IgD-negative memory B cell (primary cell): ENCODE measurements around the gene COL6A6. TPM values are rescaled to one million over a fixed set of nuclear protein-coding genes. Genes with fewer than 3 reads are reported as not detected.
A peak's percentile ranks its signal among the peaks of the same experiment; 100 is the strongest.
"Not testable (repeated sequence)": the region's sequence is repeated elsewhere in the genome, so short reads cannot be mapped to it uniquely, and the experiment has no call there.

Experiments used
- H3K27ac Mint-ChIP-seq, 3 donors: one replicate each; pipeline ENCODE4 v1.8.0; 2020 to 2022; ENCODE audit warnings: mild to moderate bottlenecking in 3 of 3, mixed read lengths in 3 of 3, moderate library complexity in 1 of 3
- H3K27me3 Mint-ChIP-seq: one replicate; pipeline ENCODE4 v1.8.0; 2021; ENCODE audit warnings: mixed read lengths
- H3K36me3 Mint-ChIP-seq: one replicate; pipeline ENCODE4 v1.8.0; 2020; ENCODE audit warnings: mild to moderate bottlenecking, mixed read lengths
- H3K4me1 Mint-ChIP-seq, 3 donors: one replicate each; pipeline ENCODE4 v1.8.0; 2020 to 2022; ENCODE audit warnings: mixed read lengths in 3 of 3, mild to moderate bottlenecking in 1 of 3
- H3K4me3 Mint-ChIP-seq, 4 donors: one replicate each; pipeline ENCODE4 v1.8.0; 2020 to 2022; ENCODE audit warnings: mild to moderate bottlenecking in 4 of 4, mixed read lengths in 4 of 4, moderate library complexity in 3 of 4
- H3K9me3 Mint-ChIP-seq, 3 donors: one replicate each; pipeline ENCODE4 v1.8.0; 2020 to 2021; ENCODE audit warnings: mixed read lengths in 3 of 3, mild to moderate bottlenecking in 1 of 3
- polyA plus RNA-seq: library from polyadenylated mRNA; unstranded; fragments of 300-500 nt; fragmentation: Illumina TruSeq; gene quantifications from one replicate; pipeline ENCODE4 v1.2.3, GENCODE V29; 2021

COL6A6 gene
- polyA plus RNA-seq, 1 donor from 2014 or later: not detected

DNA sequence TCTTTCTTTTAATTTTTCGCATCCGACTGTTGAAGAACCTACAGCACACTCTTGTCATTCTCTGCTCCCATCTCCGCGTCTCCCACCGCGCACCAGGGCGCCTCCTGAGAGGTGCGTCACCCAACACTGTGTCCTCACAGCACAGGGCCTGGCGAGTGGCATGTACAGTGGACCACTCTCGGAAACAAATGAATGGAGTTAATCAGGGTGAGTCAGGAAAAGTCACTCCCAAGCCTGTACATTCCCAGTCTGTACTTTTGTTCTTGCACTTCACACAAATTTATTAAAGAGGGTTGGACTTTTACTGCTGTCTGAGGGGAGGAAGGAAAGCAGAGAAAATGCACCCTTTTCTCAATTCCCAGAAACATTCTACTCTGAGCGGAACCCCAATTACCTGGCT is 625 bp downstream of the COL6A6 start:
- H3K27me3 Mint-ChIP-seq: peaks cover 33% of the 10 kb centered on the region
- H3K27ac Mint-ChIP-seq: no peak overlapping the region
- peaks cover 1% of the 10 kb centered on the region for H3K36me3 Mint-ChIP-seq
- H3K9me3 Mint-ChIP-seq: peaks cover 0 to 6% (median 0%) of the 10 kb centered on the region in 3 donors
- no peak overlapping the region for H3K4me3 Mint-ChIP-seq
- H3K4me1 Mint-ChIP-seq: no peaks in the 10 kb centered on the region

GRCh38 chr3:130519754-130520153 is 2.8 kb downstream of the COL6A6 start:
- Mint-ChIP-seq H3K36me3 (peaks cover 3% of the 10 kb centered on the region), H3K4me1 (no peaks in the 10 kb centered on the region)

GRCh38 chr3:130522399-130522798 is 5.4 kb downstream of the COL6A6 start:
- H3K27me3 Mint-ChIP-seq: peaks cover 16% of the 10 kb centered on the region
- peaks cover 0 to 7% (median 0%) of the 10 kb centered on the region in 3 donors for H3K9me3 Mint-ChIP-seq
- peaks cover 2% of the 10 kb centered on the region for H3K36me3 Mint-ChIP-seq
- no peaks in the 10 kb centered on the region for H3K4me1 Mint-ChIP-seq
- peak overlapping the region in 1 of 3 donors; percentile 36 for H3K27ac Mint-ChIP-seq
- no peak overlapping the region for H3K4me3 Mint-ChIP-seq

More at GRCh38 chr3:130519754-130520153, 2.8 kb downstream of the COL6A6 start:
- peaks cover 31% of the 10 kb centered on the region for H3K27me3 Mint-ChIP-seq
- H3K9me3 Mint-ChIP-seq: peaks cover 0 to 10% (median 0%) of the 10 kb centered on the region in 3 donors
- H3K4me3 Mint-ChIP-seq: no peak overlapping the region
- no peak overlapping the region for H3K27ac Mint-ChIP-seq

DNA sequence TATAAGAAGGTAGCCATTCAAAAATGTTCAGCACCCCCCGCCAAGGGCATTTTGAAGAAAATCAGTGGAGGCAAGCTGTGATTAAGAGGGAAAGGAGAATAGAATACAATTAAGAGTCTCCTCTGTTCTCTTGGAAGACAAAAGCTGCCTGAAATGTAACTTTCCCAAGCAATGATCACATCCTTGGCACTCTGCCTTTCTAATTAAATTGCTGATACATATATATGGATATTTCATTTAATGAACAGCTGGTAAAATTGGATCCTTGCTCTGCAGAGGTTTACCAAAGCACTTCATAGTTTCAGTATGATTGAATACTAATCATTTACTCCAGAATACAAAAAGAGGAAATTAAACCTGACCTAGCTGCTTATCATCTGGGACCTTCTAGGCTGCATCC is 10.4 kb downstream of the COL6A6 start:
- Mint-ChIP-seq H3K36me3 (peaks cover 2% of the 10 kb centered on the region), H3K27me3 (peaks cover 3% of the 10 kb centered on the region), H3K27ac (no peak overlapping the region), H3K4me1 (peaks cover 9 to 12% (median 9%) of the 10 kb centered on the region in 3 donors), H3K4me3 (no peak overlapping the region), H3K9me3 (peaks cover 0 to 7% (median 0%) of the 10 kb centered on the region in 3 donors)

- no peak overlapping the region for H3K27ac Mint-ChIP-seq
- peaks cover 0 to 4% (median 0%) of the 10 kb centered on the region in 3 donors for H3K9me3 Mint-ChIP-seq
- no peak overlapping the region for H3K4me3 Mint-ChIP-seq
- H3K4me1 Mint-ChIP-seq: peaks cover 9 to 12% (median 9%) of the 10 kb centered on the region in 3 donors
- H3K36me3 Mint-ChIP-seq: peaks cover 2% of the 10 kb centered on the region
- H3K27me3 Mint-ChIP-seq: peaks cover 3% of the 10 kb centered on the region
These were observed 11.1 kb downstream of the COL6A6 start for GRCh38 chr3:130528120-130528519.

- Mint-ChIP-seq H3K27ac (peak overlapping the region in 1 of 3 donors; percentile 15), H3K27me3 (peaks cover 1% of the 10 kb centered on the region), H3K36me3 (no peaks in the 10 kb centered on the region), H3K4me3 (peak overlapping the region in 1 of 4 donors; percentile 67), H3K9me3 (peaks cover 0 to 6% (median 0%) of the 10 kb centered on the region in 3 donors), H3K4me1 (peaks cover 9 to 12% (median 9%) of the 10 kb centered on the region in 3 donors)
These were observed 12.7 kb downstream of the COL6A6 start for GRCh38 chr3:130529486-130530215.

DNA sequence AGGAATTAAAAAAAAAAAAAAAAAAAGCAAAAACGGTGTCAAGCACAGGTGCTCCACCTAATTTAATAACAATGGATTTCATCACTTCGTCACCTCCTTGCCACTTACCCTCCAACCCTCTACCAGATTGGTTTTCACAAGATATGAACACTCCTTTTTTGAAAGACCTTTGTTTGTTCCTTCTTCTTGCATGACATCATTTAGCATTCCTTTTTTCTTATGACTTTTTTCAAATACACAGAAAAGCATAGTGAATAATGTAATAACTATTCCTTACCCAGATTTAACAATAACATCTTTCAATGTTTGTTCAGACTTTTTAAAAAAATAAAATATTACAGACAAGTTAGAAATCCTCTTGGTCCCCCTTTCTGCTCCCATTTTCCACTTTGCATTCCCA is 16.3 kb downstream of the COL6A6 start:
- Mint-ChIP-seq H3K4me1 (peaks cover 6 to 9% (median 9%) of the 10 kb centered on the region in 3 donors), H3K36me3 (no peaks in the 10 kb centered on the region), H3K27me3 (peaks cover 5% of the 10 kb centered on the region)

DNA sequence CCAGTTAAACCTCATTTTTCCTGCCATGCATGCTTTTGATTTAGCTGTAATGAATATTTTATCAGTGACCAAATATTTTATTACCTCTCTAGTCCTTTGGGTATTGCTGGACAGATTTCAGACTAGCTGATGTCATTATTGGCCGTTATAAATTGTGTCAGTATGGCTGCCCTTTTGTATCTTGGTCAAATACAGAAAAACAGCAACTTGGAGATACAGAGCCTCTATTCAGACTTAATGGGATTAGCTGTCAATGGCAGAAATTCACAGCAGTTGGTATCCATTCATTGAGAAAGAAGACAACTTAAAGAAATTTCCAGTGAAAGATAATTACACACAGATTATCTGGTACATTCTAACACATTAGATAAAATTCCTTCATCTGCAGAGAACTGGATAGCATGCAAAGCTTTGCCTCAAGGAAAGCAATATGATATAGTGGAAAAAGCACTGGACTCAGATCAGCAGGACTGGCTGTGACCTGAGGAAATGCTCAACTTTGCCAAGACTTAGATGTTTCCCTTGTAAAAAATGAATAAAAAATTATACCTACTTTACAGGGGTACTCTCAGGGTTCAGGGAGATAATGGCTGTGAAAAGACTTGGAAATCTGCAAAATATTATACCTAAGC is 20.8 kb downstream of the COL6A6 start:
- H3K4me3 Mint-ChIP-seq: no peak overlapping the region
- H3K27ac Mint-ChIP-seq: no peak overlapping the region
- peaks cover 7% of the 10 kb centered on the region for H3K27me3 Mint-ChIP-seq
- H3K36me3 Mint-ChIP-seq: no peaks in the 10 kb centered on the region
- no peaks in the 10 kb centered on the region for H3K4me1 Mint-ChIP-seq
- H3K9me3 Mint-ChIP-seq: peaks cover 0 to 7% (median 2%) of the 10 kb centered on the region in 3 donors

More for the DNA sequence above, 16.3 kb downstream of the COL6A6 start:
- Mint-ChIP-seq H3K9me3 (peaks cover 0 to 2% (median 2%) of the 10 kb centered on the region in 3 donors), H3K27ac (no peak overlapping the region), H3K4me3 (no peak overlapping the region)

DNA sequence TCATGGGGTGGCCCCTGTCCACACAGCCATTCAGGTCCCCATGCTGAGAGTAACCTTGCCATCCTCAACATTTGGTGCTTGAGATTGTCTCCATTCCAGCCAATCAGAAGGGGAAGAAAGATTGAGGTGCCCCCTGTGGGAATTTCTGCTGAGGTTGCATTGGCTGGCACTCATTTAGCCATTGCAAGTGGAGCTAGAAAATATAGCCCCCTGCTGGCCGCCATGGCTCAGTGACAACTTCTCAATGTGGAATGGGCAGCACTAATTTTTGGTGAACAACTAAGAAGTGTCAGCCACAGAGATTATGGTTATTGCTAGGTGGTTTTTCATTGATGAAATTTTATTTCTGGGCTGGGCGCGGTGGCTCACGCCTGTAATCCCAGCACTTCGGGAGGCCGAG is 22.0 kb downstream of the COL6A6 start:
- Mint-ChIP-seq H3K27ac (no peak overlapping the region), H3K4me3 (no peak overlapping the region), H3K4me1 (peaks cover 0 to 4% (median 0%) of the 10 kb centered on the region in 3 donors), H3K9me3 (peaks cover 0 to 7% (median 3%) of the 10 kb centered on the region in 3 donors), H3K27me3 (peaks cover 7% of the 10 kb centered on the region), H3K36me3 (no peaks in the 10 kb centered on the region)

GRCh38 chr3:130543322-130543721 is 26.3 kb downstream of the COL6A6 start:
- no peak overlapping the region for H3K4me3 Mint-ChIP-seq
- H3K36me3 Mint-ChIP-seq: peaks cover 2% of the 10 kb centered on the region
- peaks cover 0 to 9% (median 5%) of the 10 kb centered on the region in 3 donors for H3K9me3 Mint-ChIP-seq
- peak overlapping the region in 1 of 3 donors; percentile 24 for H3K27ac Mint-ChIP-seq
- peaks cover 0 to 4% (median 0%) of the 10 kb centered on the region in 3 donors for H3K4me1 Mint-ChIP-seq
- H3K27me3 Mint-ChIP-seq: peaks cover 4% of the 10 kb centered on the region

DNA sequence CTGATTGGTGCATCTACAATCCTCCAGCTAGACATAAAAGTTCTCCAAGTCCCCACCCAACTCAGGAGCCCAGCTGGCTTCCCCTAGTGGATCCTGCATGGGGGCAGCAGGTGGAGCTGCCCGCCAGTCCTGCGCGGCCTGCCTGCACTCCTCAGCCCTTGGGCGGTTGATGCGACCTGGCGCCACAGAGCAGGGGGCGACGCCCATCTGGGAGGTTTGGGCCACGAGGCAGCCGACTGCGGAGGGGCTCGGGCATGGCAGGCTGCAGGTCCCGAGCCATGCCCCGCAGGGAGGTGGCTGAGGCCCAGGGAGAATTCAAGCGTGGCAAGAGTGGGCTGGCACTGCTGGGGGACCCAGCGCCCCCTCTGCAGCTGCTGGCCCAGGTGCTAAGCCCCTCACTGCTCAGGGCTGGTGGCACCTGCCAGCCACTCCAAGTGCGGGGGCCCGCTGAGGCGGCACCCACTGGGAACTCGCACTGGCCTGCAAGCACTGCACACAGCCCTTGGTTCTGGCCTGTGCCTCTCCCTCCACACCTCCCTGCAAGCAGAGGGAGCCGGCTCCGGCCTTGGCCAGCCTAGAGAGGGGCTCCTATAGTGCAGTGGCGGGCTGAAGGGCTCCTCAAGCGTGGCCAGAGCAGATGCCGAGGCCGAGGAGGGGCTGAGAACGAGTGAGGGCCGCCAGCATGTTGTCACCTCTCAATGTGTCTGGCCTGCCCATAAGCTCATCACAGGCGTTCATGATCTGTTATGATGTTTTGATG is 30.1 kb downstream of the COL6A6 start:
- Mint-ChIP-seq H3K4me3 (no peak overlapping the region), H3K4me1 (peaks cover 0 to 4% (median 0%) of the 10 kb centered on the region in 3 donors), H3K27ac (no peak overlapping the region), H3K27me3 (no peaks in the 10 kb centered on the region), H3K9me3 (peaks cover 1 to 17% (median 8%) of the 10 kb centered on the region in 3 donors), H3K36me3 (peaks cover 2% of the 10 kb centered on the region)

DNA sequence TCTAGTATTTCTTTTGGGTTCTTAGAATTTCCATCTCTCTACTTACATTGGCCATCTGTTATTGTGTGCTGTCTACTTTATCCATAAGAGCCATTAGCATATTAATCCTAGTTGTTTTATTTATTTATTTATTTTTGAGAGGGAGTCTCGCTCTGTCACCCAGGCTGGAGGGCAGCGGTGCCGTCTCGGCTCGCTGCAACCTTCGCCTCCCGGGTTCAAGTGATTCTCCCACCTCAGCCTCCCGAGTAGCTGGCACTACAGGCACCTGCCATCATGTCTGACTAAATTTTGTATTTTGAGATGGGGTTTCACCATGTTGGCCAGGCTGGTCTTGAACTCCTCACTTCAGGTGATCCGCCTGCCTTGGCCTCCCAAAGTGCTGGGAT is 30.7 kb downstream of the COL6A6 start:
- not testable (repeated sequence) for H3K4me3 Mint-ChIP-seq, H3K36me3 Mint-ChIP-seq, H3K27ac Mint-ChIP-seq, H3K4me1 Mint-ChIP-seq, H3K27me3 Mint-ChIP-seq
- H3K9me3 Mint-ChIP-seq: peaks cover 1 to 17% (median 3%) of the 10 kb centered on the region in 3 donors

GRCh38 chr3:130548356-130548755 is 31.4 kb downstream of the COL6A6 start:
- H3K27ac Mint-ChIP-seq: no peak overlapping the region
- H3K27me3 Mint-ChIP-seq: no peaks in the 10 kb centered on the region
- H3K36me3 Mint-ChIP-seq: peaks cover 2% of the 10 kb centered on the region
- peaks cover 1 to 15% (median 3%) of the 10 kb centered on the region in 3 donors for H3K9me3 Mint-ChIP-seq
- peaks cover 0 to 1% (median 0%) of the 10 kb centered on the region in 3 donors for H3K4me1 Mint-ChIP-seq
- no peak overlapping the region for H3K4me3 Mint-ChIP-seq

- no peak overlapping the region for H3K4me3 Mint-ChIP-seq
- H3K27me3 Mint-ChIP-seq: peaks cover 1% of the 10 kb centered on the region
- H3K4me1 Mint-ChIP-seq: no peaks in the 10 kb centered on the region
- peaks cover 0 to 4% (median 0%) of the 10 kb centered on the region in 3 donors for H3K9me3 Mint-ChIP-seq
- H3K36me3 Mint-ChIP-seq: no peaks in the 10 kb centered on the region
- no peak overlapping the region for H3K27ac Mint-ChIP-seq
These were observed 40.5 kb downstream of the COL6A6 start for GRCh38 chr3:130557336-130558035.
